ENCODE results near the gene HIVEP3. TPM values are rescaled to one million over a fixed set of nuclear protein-coding genes. Genes with fewer than 3 reads are reported as not detected.

HIVEP3 gene
- total RNA-seq, 1 experiment from 2014 or later: 0.55 TPM

GRCh38 chr1:41788427-41788826 is 130.3 kb downstream of the HIVEP3 start:
- Mint-ChIP-seq H3K27me3 (ENCODE audit: low read depth) (peaks cover 2% of the 10 kb centered on the region; the same call in 1 of the 2 replicates), H3K36me3 (no peaks in the 10 kb centered on the region), H3K4me3 (no peak overlapping the region), H3K9me3 (peaks cover 13% of the 10 kb centered on the region), H3K4me1 (no peaks in the 10 kb centered on the region), H3K27ac (no peak overlapping the region)
- no peak for ATAC-seq
- ChIA-PET POLR2A (no interaction called here), CTCF (interaction anchor here (0.6 to 1.6 kb wide), 4 partner anchors 24 to 275 kb away, joined by 3 to 4 read pairs (median 4); no protein-coding TSS in a partner anchor)
- TF ChIP-seq RELA (CRISPR knock-in tag; IDR thresholded peaks at IDR 0.05; ENCODE audit: borderline replicate concordance) (no peak), CDX4 (CRISPR knock-in tag; IDR thresholded peaks at IDR 0.05; ENCODE audit: borderline replicate concordance) (no peak), ZMAT4 (CRISPR knock-in tag; IDR thresholded peaks at IDR 0.05) (no peak), MLX (CRISPR knock-in tag; IDR thresholded peaks at IDR 0.05) (no peak), ATF2 (CRISPR knock-in tag; IDR thresholded peaks at IDR 0.05; ENCODE audit: borderline replicate concordance, low read depth) (no peak), SMAD4 (CRISPR knock-in tag; IDR thresholded peaks at IDR 0.05) (no peak), ATF6 (CRISPR knock-in tag; IDR thresholded peaks at IDR 0.05) (no peak), GRHL2 (CRISPR knock-in tag; IDR thresholded peaks at IDR 0.05; ENCODE audit: insufficient replicate concordance, severe bottlenecking) (no peak), KAT7 (CRISPR knock-in tag; IDR thresholded peaks at IDR 0.05; ENCODE audit: borderline replicate concordance) (no peak), PREB (CRISPR knock-in tag; IDR thresholded peaks at IDR 0.05; ENCODE audit: borderline replicate concordance) (no peak), CREM (CRISPR knock-in tag; IDR thresholded peaks at IDR 0.05) (no peak), IRF2 (CRISPR knock-in tag; IDR thresholded peaks at IDR 0.05; ENCODE audit: borderline replicate concordance, low read depth) (no peak)
- no peak for DNase-seq (ENCODE audit: low spot score)

- H3K4me1 Mint-ChIP-seq: peaks cover 7% of the 10 kb centered on the region
- TF ChIP-seq ERG (CRISPR knock-in tag; IDR thresholded peaks at IDR 0.05) (no peak), MYBL2 (CRISPR knock-in tag; IDR thresholded peaks at IDR 0.05) (no peak), SP1 (CRISPR knock-in tag; conservative IDR thresholded peaks at IDR 0.05) (no peak)
- H3K4me3 Mint-ChIP-seq: no peak overlapping the region
- ChIA-PET POLR2A (no interaction called here), CTCF (no interaction called here)
- H3K9me3 Mint-ChIP-seq: peaks cover 13% of the 10 kb centered on the region
- no peaks in the 10 kb centered on the region for H3K36me3 Mint-ChIP-seq
- no peak overlapping the region for H3K27ac Mint-ChIP-seq
- peaks cover 2% of the 10 kb centered on the region; the same call in 1 of the 2 replicates for H3K27me3 Mint-ChIP-seq (ENCODE audit: low read depth)
- ATAC-seq (no peak), DNase-seq (ENCODE audit: low spot score) (no peak)
Measured at GRCh38 chr1:41784531-41785274, 134.0 kb downstream of the HIVEP3 start.

All from WTC11 (cell line).